Neuron (in vitro differentiated cells): ENCODE results near the gene MGLL.
"Not testable (repeated sequence)": the region's sequence is repeated elsewhere in the genome, so short reads cannot be mapped to it uniquely, and the experiment has no call there.

ENCODE experiments used
- H2AFZ ChIP-seq: one replicate; pipeline ENCODE4 v1.6.1; 2013; ENCODE audit warnings: low read depth, mild to moderate bottlenecking, inconsistent platforms, low read length, moderate library complexity
- H3K27me3 ChIP-seq: one replicate; pipeline ENCODE4 v1.6.1; 2013; ENCODE audit warnings: low read length; ENCODE audit not compliant: insufficient read depth
- H3K36me3 ChIP-seq: one replicate; pipeline ENCODE4 v1.6.1; 2013; ENCODE audit warnings: low read length; ENCODE audit not compliant: insufficient read depth
- H3K4me1 ChIP-seq: one replicate; pipeline ENCODE4 v1.6.1; 2013; ENCODE audit warnings: low read length; ENCODE audit not compliant: insufficient read depth
- H3K4me3 ChIP-seq: 2 replicates; pipeline ENCODE4 v1.5.1; 2013; ENCODE audit warnings: mild to moderate bottlenecking, low read length, moderate library complexity
- H3K9me3 ChIP-seq: one replicate; pipeline ENCODE4 v1.6.1; 2013; ENCODE audit warnings: low read length

MGLL gene

DNA sequence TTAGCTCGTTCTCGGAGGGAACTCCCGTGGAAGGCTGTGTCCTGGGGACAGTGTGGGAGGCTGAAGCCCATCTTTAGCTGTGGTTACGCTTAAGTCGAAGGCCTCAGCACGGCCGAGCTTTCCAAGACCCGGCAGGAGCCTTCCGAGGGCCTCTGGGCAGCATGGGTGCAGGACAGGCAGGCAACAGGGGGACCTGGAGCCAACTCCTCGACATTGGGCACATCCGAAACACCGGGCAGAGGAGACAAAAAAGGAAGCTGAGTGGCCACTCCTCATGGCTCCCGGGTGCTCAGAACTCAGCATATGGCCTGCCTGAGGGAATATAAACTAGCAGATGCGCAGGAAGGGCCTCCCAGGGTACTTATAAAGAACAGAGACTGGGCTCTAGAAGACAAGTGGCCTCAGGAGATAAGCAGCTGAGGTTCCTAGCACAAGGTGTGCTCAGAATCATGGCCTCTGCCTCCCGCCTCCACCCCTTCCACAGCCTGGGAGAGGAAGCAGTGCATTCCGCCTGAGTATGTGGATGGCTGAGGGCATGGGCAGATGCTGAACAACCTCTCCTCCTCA lies 115.4 kb downstream of the MGLL start:
- Histone ChIP-seq H2AFZ (no peak overlapping the region), H3K9me3 (no peaks in the 10 kb centered on the region), H3K4me3 (no peak overlapping the region), H3K27me3 (peaks cover 8% of the 10 kb centered on the region), H3K4me1 (no peaks in the 10 kb centered on the region), H3K36me3 (no peaks in the 10 kb centered on the region)

DNA sequence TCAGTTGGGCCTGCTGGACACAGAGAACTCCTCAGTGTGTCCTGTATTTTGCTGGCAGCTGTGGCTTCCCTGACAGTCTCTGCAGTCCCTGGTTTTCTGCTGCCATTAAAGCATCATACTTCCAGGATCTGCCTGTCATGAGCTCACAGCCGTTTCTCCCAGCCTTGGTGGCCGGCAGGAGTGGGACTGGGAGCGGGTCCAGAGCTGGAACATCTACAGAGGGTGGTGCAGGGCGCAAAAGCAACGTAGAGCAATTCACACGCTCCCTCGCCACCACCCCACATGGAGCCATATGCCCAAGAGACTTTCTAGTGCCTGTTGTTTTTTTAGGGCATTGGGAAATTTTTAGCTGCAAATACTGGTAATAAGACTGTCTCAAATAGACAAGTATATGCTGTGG lies 116.0 kb downstream of the MGLL start:
- peaks cover 8% of the 10 kb centered on the region for H3K27me3 ChIP-seq
- no peak overlapping the region for H3K4me3 ChIP-seq
- no peaks in the 10 kb centered on the region for H3K4me1 ChIP-seq

DNA sequence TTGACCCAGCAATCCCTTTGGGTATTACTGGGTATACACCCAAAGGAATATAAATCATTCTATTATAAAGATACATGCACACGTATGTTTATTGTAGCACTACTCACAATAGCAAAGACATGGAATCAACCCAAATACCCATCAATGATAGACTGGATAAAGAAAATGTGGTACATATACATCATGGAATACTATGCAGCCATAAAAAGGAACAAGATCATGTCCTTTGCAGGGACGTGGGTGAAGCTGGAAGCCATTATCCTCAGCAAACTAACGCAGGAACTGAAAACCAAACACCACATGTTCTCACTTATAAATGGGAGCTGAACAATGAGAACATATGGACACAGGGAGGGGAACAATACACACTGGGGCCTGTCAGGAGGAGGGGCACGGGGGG lies 117.5 kb downstream of the MGLL start:
- H3K4me3 ChIP-seq, H3K4me1 ChIP-seq, H3K36me3 ChIP-seq, H3K27me3 ChIP-seq, H2AFZ ChIP-seq, H3K9me3 ChIP-seq: not testable (repeated sequence)

More for the DNA sequence above, 116.0 kb downstream of the MGLL start:
- Histone ChIP-seq H3K36me3 (no peaks in the 10 kb centered on the region), H2AFZ (no peak overlapping the region), H3K9me3 (no peaks in the 10 kb centered on the region)

DNA sequence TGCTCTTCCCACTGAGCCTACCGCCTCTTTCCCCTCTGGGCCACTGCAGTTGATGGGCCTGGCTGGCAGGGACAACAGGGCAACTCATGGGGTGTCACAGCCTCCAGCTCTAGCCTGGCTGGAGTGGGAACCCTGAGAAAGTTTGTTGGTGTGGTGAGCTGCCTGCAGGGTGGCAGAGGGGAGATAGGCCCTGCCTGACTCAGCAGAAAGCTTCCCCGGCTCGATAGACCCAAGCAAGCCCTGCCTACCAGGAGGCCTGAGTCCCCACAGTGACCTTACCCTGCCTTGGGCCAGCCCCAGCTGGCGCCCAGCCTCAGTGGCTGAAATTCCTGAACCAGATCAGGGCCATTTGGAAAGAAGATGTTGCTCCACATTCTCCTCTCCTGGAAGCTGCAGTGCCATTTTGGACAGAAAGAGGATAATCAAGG lies 120.2 kb downstream of the MGLL start:
- H3K27me3 ChIP-seq = peaks cover 2% of the 10 kb centered on the region
- peaks cover 7% of the 10 kb centered on the region for H3K4me1 ChIP-seq
- no peaks in the 10 kb centered on the region for H3K9me3 ChIP-seq
- H2AFZ ChIP-seq = no peak overlapping the region
- no peak overlapping the region for H3K4me3 ChIP-seq
- no peaks in the 10 kb centered on the region for H3K36me3 ChIP-seq

- Histone ChIP-seq H3K27me3 (peaks cover 2% of the 10 kb centered on the region), H3K9me3 (no peaks in the 10 kb centered on the region), H3K4me1 (peaks cover 7% of the 10 kb centered on the region), H3K36me3 (no peaks in the 10 kb centered on the region), H3K4me3 (no peak overlapping the region), H2AFZ (no peak overlapping the region)
These were observed 120.9 kb downstream of the MGLL start for GRCh38 chr3:127701280-127701911.

GRCh38 chr3:127700406-127700805 lies 121.9 kb downstream of the MGLL start:
- Histone ChIP-seq H3K9me3 (no peaks in the 10 kb centered on the region), H3K27me3 (peaks cover 2% of the 10 kb centered on the region), H3K4me3 (no peak overlapping the region), H3K36me3 (no peaks in the 10 kb centered on the region), H2AFZ (no peak overlapping the region), H3K4me1 (peaks cover 7% of the 10 kb centered on the region)

GRCh38 chr3:127699416-127700300 lies 122.7 kb downstream of the MGLL start:
- H2AFZ ChIP-seq = no peak overlapping the region
- no peaks in the 10 kb centered on the region for H3K9me3 ChIP-seq
- peaks cover 2% of the 10 kb centered on the region for H3K27me3 ChIP-seq
- peaks cover 7% of the 10 kb centered on the region for H3K4me1 ChIP-seq
- H3K36me3 ChIP-seq = no peaks in the 10 kb centered on the region
- no peak overlapping the region for H3K4me3 ChIP-seq

DNA sequence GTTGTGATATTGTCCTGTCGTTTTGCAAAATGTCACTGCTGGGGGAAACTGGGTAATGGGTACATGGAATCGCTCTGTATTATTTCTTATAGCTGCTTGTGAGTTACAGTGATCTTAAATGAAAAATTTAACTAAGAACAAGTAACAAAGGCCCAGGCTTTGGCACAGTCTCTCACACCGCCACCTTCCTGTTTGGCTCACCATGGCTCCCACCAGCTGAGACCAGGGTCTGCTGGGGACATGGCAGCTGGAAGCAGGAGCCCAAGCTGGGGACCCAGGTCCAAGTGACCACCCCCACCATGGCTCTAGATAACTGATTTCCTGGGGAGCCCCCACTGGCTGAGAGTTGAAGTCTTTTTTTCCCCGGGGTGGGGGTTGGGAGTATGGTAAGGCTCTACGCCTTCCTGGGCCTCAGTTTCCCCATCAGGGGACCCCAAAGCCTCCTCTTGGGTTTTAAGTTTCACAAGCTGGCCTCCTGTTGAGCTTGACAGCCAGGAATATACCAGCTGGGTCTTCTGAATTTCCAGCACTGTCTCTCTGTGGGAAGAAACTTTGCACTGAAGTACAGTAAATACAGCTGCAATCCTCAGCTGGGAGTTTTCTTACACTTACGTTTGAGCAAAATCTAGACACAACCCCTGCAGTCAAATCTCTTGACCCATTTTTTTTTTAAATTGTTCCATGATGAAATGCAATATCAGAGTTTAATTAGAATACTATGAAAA lies 123.5 kb downstream of the MGLL start:
- Histone ChIP-seq H3K36me3 (no peaks in the 10 kb centered on the region), H3K4me1 (peaks cover 7% of the 10 kb centered on the region), H3K27me3 (peaks cover 2% of the 10 kb centered on the region), H3K4me3 (no peak overlapping the region), H2AFZ (no peak overlapping the region), H3K9me3 (no peaks in the 10 kb centered on the region)

GRCh38 chr3:127698286-127698685 lies 124.0 kb downstream of the MGLL start:
- no peaks in the 10 kb centered on the region for H3K9me3 ChIP-seq
- peaks cover 7% of the 10 kb centered on the region for H3K4me1 ChIP-seq
- H3K36me3 ChIP-seq = no peaks in the 10 kb centered on the region
- no peak overlapping the region for H3K4me3 ChIP-seq
- no peak overlapping the region for H2AFZ ChIP-seq
- H3K27me3 ChIP-seq = peaks cover 2% of the 10 kb centered on the region

DNA sequence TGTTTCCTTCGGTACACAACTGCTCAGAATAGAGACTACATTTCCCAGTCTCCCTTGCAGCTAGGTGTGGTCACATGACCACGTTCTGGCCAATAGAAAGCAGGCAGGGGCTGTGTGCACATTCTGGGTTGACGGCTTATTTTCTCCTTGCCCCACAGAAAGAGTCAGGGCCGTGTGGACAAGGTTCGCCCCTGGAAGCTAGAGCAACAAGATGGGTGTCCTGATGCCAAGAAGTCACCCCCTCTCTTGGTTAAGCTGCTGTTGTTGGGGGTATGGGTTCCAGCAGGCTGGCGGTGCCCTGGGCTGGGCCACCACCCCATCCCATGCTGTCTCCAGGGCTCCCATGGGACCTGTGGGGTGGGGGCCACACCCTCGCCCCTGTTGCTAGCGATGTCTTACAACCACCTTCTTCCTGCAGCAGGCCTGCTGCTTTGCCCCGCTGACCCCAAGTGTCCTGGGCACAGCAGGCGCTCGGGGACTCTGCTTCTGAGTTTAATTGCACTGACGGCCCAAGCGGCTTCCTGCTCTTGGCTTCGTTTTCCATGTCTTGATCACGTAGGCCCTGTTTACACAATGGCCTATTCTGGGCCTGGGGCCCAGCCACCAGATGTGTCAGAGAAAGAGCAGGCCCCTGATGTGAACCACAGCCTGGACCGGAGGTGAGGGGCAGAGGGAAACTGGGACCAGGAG lies 124.6 kb downstream of the MGLL start:
- peaks cover 7% of the 10 kb centered on the region for H3K4me1 ChIP-seq
- H3K36me3 ChIP-seq = no peaks in the 10 kb centered on the region
- H3K9me3 ChIP-seq = no peaks in the 10 kb centered on the region
- peak overlapping the region; percentile 44 for H2AFZ ChIP-seq
- H3K4me3 ChIP-seq = peak overlapping the region; percentile 36
- H3K27me3 ChIP-seq = peaks cover 2% of the 10 kb centered on the region

- Histone ChIP-seq H3K9me3 (no peaks in the 10 kb centered on the region), H2AFZ (no peak overlapping the region), H3K4me3 (no peak overlapping the region), H3K4me1 (peaks cover 14% of the 10 kb centered on the region), H3K36me3 (no peaks in the 10 kb centered on the region), H3K27me3 (peaks cover 2% of the 10 kb centered on the region)
These were observed 127.7 kb downstream of the MGLL start for GRCh38 chr3:127694467-127695215.

DNA sequence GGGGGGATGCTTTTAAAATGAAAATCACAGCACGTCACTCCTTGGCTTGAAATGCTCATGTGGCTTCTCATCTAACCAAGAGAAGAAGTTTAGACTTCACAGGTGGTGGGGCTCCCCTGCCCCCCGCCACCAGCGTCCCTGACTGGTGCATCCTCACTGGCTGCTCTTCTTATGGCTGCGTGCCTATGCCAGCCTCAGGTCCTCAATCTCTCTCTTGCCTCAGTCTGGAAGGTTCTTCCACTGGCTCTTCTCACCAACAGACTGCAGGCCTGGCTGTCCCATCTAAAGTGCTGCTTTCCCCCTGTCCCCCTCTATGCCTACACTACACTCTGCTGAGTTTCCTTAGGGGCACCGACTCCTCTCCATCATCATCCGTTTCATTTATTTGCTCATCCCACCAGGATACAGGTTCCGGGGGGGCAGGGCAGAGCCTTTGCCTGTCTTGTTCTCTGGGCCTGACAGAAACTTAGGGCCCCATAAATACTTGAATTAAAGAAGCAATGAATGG lies 128.9 kb downstream of the MGLL start:
- Histone ChIP-seq H3K4me1 (peaks cover 14% of the 10 kb centered on the region), H3K9me3 (no peaks in the 10 kb centered on the region), H3K27me3 (peaks cover 5% of the 10 kb centered on the region), H3K36me3 (no peaks in the 10 kb centered on the region), H2AFZ (no peak overlapping the region), H3K4me3 (no peak overlapping the region)
